ENCODE results near the gene SPDYE6. TPM values are rescaled to one million over a fixed set of nuclear protein-coding genes. Genes with fewer than 3 reads are reported as not detected.

The SPDYE6 gene
- total RNA-seq, 1 donor from 2014 or later, result not detected

- Histone ChIP-seq H3K27me3 (ENCODE audit: control insufficient read depth, insufficient read depth, low read length) (peaks cover 18% of the 10 kb centered on the region), H3K36me3 (ENCODE audit: control insufficient read depth, insufficient read depth, low read length) (no peaks in the 10 kb centered on the region), H3K4me3 (ENCODE audit: low read depth, low read length) (no peak overlapping the region)
- TF ChIP-seq, protein P1, sequence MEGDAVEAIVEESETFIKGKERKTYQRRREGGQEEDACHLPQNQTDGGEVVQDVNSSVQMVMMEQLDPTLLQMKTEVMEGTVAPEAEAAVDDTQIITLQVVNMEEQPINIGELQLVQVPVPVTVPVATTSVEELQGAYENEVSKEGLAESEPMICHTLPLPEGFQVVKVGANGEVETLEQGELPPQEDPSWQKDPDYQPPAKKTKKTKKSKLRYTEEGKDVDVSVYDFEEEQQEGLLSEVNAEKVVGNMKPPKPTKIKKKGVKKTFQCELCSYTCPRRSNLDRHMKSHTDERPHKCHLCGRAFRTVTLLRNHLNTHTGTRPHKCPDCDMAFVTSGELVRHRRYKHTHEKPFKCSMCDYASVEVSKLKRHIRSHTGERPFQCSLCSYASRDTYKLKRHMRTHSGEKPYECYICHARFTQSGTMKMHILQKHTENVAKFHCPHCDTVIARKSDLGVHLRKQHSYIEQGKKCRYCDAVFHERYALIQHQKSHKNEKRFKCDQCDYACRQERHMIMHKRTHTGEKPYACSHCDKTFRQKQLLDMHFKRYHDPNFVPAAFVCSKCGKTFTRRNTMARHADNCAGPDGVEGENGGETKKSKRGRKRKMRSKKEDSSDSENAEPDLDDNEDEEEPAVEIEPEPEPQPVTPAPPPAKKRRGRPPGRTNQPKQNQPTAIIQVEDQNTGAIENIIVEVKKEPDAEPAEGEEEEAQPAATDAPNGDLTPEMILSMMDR (IDR thresholded peaks at IDR 0.05; ENCODE audit: insufficient read depth, low read length, poor library complexity, severe bottlenecking), result no peak
- no peak for DNase-seq (ENCODE audit: low read depth)
Measured at GRCh38 chr7:102296179-102296438, 60.1 kb downstream of the SPDYE6 start.

Other genes with a start within 250 kb of the SPDYE6 start
- 10.0 and 11.4 TPM in 2 replicates for gene SH2B2, start 69.6 kb downstream of the SPDYE6 start, total RNA-seq
- gene PRKRIP1, start 39.9 kb upstream of the SPDYE6 start, total RNA-seq, result 25.3 and 31.5 TPM in 2 replicates
- gene ORAI2, start 77.1 kb upstream of the SPDYE6 start, total RNA-seq, result 47.2 and 56.2 TPM in 2 replicates
- gene ALKBH4, start 108.4 kb upstream of the SPDYE6 start, total RNA-seq, result 12.5 and 50.8 TPM in 2 replicates
- 22.9 and 38.0 TPM in 2 replicates for gene LRWD1, start 108.5 kb upstream of the SPDYE6 start, total RNA-seq
- 36.2 and 47.6 TPM in 2 replicates for gene POLR2J, start 122.5 kb upstream of the SPDYE6 start, total RNA-seq
- gene RASA4B, start 161.3 kb upstream of the SPDYE6 start, total RNA-seq, result 7.6 and 7.7 TPM in 2 replicates
- gene UPK3BL2, start 187.3 kb upstream of the SPDYE6 start, total RNA-seq, result 2.1 and 4.3 TPM in 2 replicates
- not detected in 2 replicates for gene SPDYE2, start 194.8 kb upstream of the SPDYE6 start, total RNA-seq
- gene POLR2J3, start 216.1 kb upstream of the SPDYE6 start, total RNA-seq, result 10.4 and 14.4 TPM in 2 replicates

All from kidney epithelial cell (primary cell).